GM12801 (cell line): ENCODE measurements around the gene OR7G3.

Experiments
- CTCF ChIP-seq: IDR thresholded peaks from one replicate; pipeline ENCODE4 v1.5.1; 2011; ENCODE audit warnings: control low read depth; ENCODE audit not compliant: insufficient read length; ENCODE audit errors: extremely low read depth

Gene OR7G3

GRCh38 chr19:9140159-9140874 lies 13.6 kb upstream of the OR7G3 start, which contains the start of gene ZNF317:
Gene ZNF317, plus strand, starts transcription at chr19:9140397. Its CDS starts 15,620 bp downstream, at chr19:9156017.
- TF ChIP-seq CTCF: no peak

GRCh38 chr19:9139609-9140158 lies 12.9 kb upstream of the OR7G3 start:
- TF ChIP-seq CTCF: no peak

GRCh38 chr19:9132422-9132821 lies 5.7 kb upstream of the OR7G3 start:
- no peak for TF ChIP-seq CTCF

GRCh38 chr19:9130965-9131364 lies 4.2 kb upstream of the OR7G3 start:
- TF ChIP-seq CTCF: no peak

GRCh38 chr19:9128171-9128570 lies 1.4 kb upstream of the OR7G3 start:
- TF ChIP-seq CTCF: no peak

- TF ChIP-seq CTCF: no peak
These were observed 10.2 kb downstream of the OR7G3 start for GRCh38 chr19:9116547-9116946.

GRCh38 chr19:9115307-9115813 lies 11.4 kb downstream of the OR7G3 start, which contains the start of gene OR7G1:
Gene OR7G1, minus strand, starts transcription at chr19:9115763. Its CDS starts 0 bp downstream, at chr19:9115763.
- TF ChIP-seq CTCF: no peak
